ENCODE measurements around the gene FAM241B. TPM values are rescaled to one million over a fixed set of nuclear protein-coding genes. Genes with fewer than 3 reads are reported as not detected.

FAM241B gene
- total and polyA plus RNA-seq, 10 of the 15 experiments (the other 5 are each of a cell fraction or from before 2014, with no cell fraction given) = 0.09 to 0.99 (median 0.24) TPM

GRCh38 chr10:69662173-69662877, 32.3 kb downstream of the FAM241B start:
- Histone ChIP-seq H3K4me3 (no peak overlapping the region), H3K36me3 (ENCODE audit: control insufficient read depth in 2 of 2, insufficient read depth in 2 of 2, low read length in 1 of 2) (no peaks in the 10 kb centered on the region), H3K79me2 (ENCODE audit: control insufficient read depth, insufficient read depth, low read length) (no peaks in the 10 kb centered on the region), H3K4me2 (ENCODE audit: control insufficient read depth, insufficient read depth) (no peak overlapping the region), H3K4me1 (ENCODE audit: control insufficient read depth, insufficient read depth, low read length) (no peaks in the 10 kb centered on the region), H2AFZ (ENCODE audit: control insufficient read depth, low read depth, low read length) (no peak overlapping the region), H3K9ac (ENCODE audit: control insufficient read depth, insufficient read depth, low read length) (no peak overlapping the region), H3K9me3 (replicated peaks; ENCODE audit: control insufficient read depth, insufficient read depth, low read length) (no peaks in the 10 kb centered on the region), H3K27ac (ENCODE audit: control insufficient read depth, insufficient read depth) (no peak overlapping the region), H3K27me3 (replicated peaks in 1 of 2; ENCODE audit: control insufficient read depth in 2 of 2, insufficient read depth in 2 of 2, low read length in 1 of 2) (peaks cover 3 to 5% of the 10 kb centered on the region in 2 experiments), H4K20me1 (ENCODE audit: control insufficient read depth, insufficient read depth) (no peaks in the 10 kb centered on the region)
- WGBS (ENCODE audit: insufficient coverage, insufficient replicate concordance, low lambda C conversion rate, missing lambda C conversion rate) = 37% methylated on average over 11 of the region's 11 CpGs
- FAIRE-seq = no peak
- in situ Hi-C loops (cut with MboI) (no loop called here), intact Hi-C loops (cut with micrococcal nuclease; ENCODE audit: unreplicated experiment) (no loop called here)
- ChIA-PET POLR2A (no interaction called here), CTCF (interaction anchor here (0.6 to 2.2 kb wide), 3 partner anchors 18 to 559 kb away, joined by 3 to 7 read pairs (median 4); no protein-coding TSS in a partner anchor), RAD21 (ENCODE audit: unreplicated experiment) (no interaction called here), SMC1A (ENCODE audit: uncharacterized antibody, unreplicated experiment) (no interaction called here)
- DNase-seq (ENCODE audit: low read depth, low spot score) = no peak
- BruUV-seq (replicated peaks) = no TSS peak
- no peak for TF ChIP-seq YBX1 (IDR thresholded peaks at IDR 0.05)
- TF ChIP-seq RB1 (IDR thresholded peaks at IDR 0.05; ENCODE audit: borderline replicate concordance) = no peak
- TF ChIP-seq RCOR1 (conservative IDR thresholded peaks at IDR 0.05; ENCODE audit: low read depth, low read length) = no peak
- TF ChIP-seq SIX5 (IDR thresholded peaks at IDR 0.05; ENCODE audit: low read depth, low read length, severe bottlenecking) = no peak
- no peak for TF ChIP-seq SIN3A (IDR thresholded peaks at IDR 0.05; ENCODE audit: low read depth, low read length)
- no peak for TF ChIP-seq PML (IDR thresholded peaks at IDR 0.05; ENCODE audit: low read length)
- TF ChIP-seq RELB (IDR thresholded peaks at IDR 0.05; ENCODE audit: low read depth) = no peak
- TF ChIP-seq EED (IDR thresholded peaks at IDR 0.05; ENCODE audit: low read depth) = no peak
- TF ChIP-seq BCLAF1 (IDR thresholded peaks at IDR 0.05) = no peak
- TF ChIP-seq IKZF1 (conservative IDR thresholded peaks at IDR 0.05) = no peak
- no peak for ATAC-seq

Measured in GM12878 (cell line).